ENCODE measurements around the gene ZNF211.

GRCh38 chr19:57682226-57682766, 49.3 kb downstream of the ZNF211 start:
- TF ChIP-seq POLR2A (IDR thresholded peaks at IDR 0.05; ENCODE audit: low read depth, low read length), result no peak
- TF ChIP-seq POLR2AphosphoS5 (IDR thresholded peaks at IDR 0.05; ENCODE audit: low read depth, low read length), result no peak
- TF ChIP-seq TAF1 (IDR thresholded peaks at IDR 0.05; ENCODE audit: borderline replicate concordance, low read depth, low read length), result no peak

Measured in GM12892 (cell line).